ENCODE results near the gene PCDH15.
"Not testable (repeated sequence)": the region's sequence is repeated elsewhere in the genome, so short reads cannot be mapped to it uniquely, and the experiment has no call there.

PCDH15 gene

DNA sequence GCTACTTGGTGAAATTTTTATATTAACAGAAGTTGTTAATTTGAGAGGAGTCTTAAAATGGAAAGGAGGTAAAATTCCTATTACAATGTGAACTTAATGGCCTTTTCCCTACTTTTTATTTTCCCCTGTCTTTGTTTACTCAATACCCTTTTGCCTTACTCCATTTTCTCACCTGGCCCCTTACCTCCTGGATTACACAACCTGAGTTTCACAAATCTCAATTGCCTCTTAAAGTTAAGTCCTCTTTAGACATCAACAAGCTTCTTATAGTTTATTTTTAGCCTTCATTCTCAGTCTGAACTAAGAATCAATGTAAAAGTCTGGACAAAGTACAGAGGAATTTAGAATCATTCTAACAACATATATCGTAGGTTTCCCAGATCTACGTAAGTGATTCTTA lies 247.0 kb downstream of the PCDH15 start:
- no peak for DNase-seq (ENCODE audit: low spot score)

DNA sequence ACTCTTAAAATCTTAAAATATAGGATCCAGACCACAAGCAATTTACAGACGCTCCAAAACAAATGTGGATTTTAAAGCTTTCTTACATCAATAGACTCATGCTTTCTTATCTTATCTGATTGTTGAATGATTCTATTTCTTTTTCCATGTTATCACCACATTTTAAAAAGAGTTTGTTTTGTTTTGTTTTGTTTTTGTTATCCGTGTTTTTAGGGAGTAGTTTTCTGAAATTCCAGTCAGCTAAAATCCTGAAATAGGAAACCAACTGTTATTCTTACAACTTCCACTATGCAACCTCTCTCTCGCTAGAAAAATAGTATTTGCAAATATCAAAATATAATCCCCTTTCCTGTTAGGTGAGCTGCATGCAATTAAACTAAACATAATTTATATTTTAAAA lies 251.0 kb downstream of the PCDH15 start:
- DNase-seq (ENCODE audit: low spot score), result no peak

DNA sequence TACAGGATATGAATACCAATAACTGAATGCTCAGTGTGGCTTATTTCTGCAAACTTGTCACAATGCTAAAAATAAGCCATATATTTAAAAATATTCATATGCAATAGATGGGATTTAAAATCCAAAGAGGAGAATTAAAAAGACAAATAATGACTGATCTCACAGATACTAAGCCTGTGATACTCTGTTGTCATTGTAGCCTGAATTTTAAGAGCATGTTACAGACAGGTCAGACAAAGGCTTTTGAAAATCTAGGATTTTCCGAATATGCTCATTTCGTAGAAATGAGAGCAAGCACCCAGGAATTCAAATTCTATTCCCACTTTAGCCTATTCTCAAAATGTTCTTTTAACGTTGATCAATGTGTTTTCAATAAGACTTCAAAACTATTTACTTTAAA lies 269.7 kb downstream of the PCDH15 start:
- DNase-seq (ENCODE audit: low spot score), result no peak

DNA sequence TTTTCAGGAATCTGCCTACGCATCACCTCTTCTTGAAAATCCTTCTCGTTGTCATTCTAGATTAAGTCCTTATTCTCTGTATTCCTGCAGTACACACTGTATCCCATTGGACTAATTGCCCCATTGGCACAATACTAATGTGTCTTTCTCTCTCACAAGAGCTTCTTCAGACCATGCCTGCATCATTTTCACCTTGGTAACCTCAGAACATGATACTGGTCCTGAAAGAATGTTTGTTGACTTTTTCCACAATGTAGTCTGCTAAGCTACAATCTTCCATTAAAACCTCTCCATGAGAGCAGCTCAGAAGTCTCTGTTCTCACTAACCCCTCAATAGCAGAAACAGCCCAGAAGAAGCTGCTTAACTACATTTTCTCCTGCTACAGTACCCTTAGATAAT lies 270.7 kb downstream of the PCDH15 start:
- DNase-seq (ENCODE audit: low spot score), result no peak

DNA sequence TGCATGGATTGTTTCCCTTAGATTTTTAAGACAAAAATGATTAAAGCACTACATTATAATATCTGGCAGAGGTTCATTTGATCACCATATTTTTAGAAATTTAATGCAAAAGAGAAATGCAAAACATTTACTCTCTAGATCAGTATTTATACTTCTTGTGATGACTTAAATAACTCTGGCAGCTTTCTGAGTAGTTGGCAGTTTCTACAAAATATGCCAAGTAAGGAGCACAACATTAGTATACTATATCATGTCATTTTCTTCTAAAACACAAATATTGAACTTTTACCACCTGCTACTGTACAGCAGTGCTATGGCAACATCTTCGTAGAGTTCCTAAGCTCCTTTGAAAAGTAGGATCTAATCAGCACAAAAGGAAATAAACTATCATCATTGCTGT lies 275.2 kb downstream of the PCDH15 start:
- no peak for DNase-seq (ENCODE audit: low spot score)

DNA sequence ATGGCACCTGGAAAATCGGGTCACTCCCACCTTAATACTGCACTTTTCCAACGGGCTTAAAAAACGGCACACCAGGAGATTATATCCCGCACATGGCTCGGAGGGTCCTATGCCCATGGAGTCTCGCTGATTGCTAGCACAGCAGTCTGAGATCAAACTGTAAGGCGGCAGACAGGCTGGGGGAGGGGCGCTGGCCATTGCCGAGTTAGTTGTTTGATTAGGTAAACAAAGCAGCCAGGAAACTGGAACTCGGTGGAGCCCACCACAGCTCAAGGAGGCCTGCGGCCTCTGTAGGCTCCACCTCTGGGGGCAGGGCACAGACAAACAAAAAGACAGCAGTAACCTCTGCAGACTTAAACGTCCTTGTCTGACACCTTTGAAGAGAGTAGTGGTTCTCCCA lies 285.8 kb downstream of the PCDH15 start:
- DNase-seq (ENCODE audit: low spot score), result not testable (repeated sequence)

DNA sequence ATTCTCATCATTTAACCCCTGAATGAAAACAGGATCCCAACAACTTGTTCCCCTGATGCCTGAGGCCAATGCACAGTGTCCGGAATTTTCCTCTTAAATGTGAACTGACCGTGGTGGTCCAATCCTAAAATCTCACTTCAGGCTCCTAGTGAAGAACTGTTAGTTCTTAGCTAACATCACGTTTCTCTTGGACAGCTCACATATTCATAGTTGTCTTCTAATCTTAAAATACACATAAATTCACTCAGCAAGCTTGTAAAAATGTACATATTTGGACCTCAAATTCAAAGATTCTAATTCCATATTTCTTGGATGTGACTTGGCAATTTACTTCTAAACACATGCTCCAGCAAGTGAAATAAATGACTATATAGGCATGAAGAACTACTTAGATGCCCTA lies 297.2 kb downstream of the PCDH15 start:
- no peak for DNase-seq (ENCODE audit: low spot score)

DNA sequence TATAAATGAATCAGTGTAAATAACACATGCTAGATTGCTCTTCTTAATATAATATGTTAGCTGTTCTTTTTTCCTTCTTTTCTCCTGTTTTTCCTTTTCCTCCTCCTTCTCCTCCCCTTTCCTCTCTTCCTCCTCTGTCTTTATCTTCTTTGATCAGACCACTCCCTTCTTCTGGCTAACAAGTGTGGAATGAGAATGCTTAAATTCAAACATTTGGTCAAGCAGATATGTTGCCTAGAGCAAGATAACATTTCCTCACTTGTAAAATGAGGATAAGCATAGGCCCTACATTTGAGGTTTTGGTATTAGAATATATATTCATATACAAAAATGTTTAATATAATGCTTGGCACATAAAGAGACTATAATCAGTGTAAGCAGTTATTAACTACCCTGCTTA lies 299.1 kb downstream of the PCDH15 start:
- DNase-seq (ENCODE audit: low spot score), result no peak

DNA sequence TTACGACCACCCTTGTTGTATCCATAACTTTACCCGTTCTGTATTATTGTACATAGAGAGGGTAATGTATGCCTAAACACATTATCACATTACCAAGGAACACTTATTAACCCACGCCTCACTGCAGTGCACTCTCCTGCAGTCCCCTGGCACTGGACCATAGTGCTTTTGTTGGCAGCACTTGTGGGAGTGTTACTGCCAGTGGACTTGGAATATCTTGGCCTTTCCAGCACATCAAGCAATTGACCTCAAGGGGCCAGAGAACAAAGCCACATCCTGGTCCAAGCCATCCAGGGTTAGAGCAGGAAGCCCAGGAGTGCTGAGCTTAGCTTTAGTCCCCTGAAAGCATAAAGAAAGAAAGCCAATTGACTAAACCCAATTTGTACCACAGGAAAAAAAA lies 304.2 kb downstream of the PCDH15 start:
- no peak for DNase-seq (ENCODE audit: low spot score)

DNA sequence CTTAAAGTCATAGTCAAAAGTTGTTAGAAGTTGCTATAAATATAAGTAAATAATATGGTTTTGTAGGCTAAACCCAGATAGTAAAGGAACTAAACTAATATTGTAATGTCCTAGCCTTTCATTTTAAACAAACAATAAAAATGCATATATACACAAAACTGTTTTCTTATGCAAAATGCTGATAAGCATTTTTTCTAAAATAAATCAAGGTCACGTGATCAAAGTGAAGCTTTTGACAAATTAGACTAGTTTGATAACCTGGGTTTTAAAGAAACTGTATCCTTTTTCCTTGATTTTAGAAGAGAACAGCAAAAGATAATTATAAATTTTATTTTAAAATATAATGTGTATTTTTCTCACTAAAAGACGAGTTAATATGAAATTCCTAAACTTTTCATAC lies 313.3 kb downstream of the PCDH15 start:
- no peak for DNase-seq (ENCODE audit: low spot score)

DNA sequence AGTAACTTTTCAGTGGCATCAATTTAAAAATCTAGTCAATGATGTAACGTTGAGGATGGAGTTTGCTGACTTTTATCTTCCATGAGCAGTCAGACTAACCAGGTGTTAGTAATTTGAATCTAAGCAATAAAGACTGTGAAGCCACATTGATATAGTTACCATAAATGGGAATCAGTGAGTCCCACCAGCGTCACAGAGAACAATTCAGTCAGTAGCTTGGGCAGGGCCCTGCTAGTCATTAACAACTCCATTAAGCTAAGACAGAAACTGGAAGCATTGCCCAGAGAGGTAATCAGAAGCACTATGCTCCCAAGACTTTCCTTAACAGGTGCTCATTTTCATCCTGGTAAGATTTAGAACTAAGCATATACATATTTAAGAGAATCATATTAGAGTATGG lies 315.1 kb downstream of the PCDH15 start:
- no peak for DNase-seq (ENCODE audit: low spot score)

DNA sequence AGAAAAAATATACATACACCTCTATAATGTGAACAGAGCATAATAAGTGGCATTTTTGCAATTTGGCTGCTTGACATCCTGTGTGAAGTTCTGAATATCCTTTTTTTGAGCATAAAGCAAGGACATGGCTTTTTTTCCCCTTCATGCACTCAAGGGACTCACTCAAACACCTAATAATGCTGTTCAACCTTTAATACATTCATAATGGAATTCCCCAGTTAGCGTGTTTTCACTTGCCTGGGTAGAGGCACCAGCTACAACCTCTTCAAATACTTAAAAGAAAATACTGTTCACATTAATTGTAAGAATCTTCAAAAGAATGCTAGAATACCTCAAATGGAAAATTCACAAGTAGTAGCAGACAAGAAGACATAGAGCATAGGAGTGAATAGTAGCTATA lies 316.8 kb downstream of the PCDH15 start:
- no peak for DNase-seq (ENCODE audit: low spot score)

DNA sequence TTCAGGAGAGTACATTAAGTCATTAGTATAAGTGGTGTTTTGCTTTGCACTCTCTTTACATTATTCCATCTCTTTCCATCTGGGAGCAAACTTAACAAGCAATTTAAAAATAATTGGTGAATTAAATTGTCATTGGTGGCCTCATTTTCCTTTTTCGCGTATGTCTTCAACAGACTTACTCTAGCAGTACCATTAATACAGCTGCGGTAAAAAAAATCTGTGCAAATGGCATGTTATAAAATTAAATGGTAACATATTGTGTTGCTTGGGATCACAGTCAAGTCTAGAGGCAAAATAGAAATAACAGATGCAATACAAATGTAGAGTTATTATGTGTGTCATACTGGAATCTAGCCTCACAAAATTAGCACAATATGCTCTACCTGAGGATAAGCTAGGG lies 322.4 kb downstream of the PCDH15 start:
- DNase-seq (ENCODE audit: low spot score), result no peak

DNA sequence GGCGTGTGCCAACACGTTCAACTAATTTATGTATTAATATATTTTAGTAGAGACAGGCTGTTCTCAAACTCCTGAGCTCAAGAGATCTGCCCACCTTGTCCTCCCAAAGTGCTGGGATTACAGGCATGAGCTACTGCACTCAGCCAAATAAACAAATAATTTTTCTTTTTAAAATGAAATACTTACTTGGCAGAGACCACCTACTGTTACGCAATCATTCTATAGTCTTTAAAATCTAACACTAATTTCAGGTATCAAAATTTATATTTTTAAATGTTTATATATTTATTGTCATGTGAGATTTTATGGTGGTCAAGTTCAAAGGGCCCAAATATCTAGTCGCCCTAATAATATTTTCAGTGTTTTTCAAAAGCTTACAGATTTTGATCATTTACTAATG lies 323.3 kb downstream of the PCDH15 start:
- DNase-seq (ENCODE audit: low spot score), result no peak

DNA sequence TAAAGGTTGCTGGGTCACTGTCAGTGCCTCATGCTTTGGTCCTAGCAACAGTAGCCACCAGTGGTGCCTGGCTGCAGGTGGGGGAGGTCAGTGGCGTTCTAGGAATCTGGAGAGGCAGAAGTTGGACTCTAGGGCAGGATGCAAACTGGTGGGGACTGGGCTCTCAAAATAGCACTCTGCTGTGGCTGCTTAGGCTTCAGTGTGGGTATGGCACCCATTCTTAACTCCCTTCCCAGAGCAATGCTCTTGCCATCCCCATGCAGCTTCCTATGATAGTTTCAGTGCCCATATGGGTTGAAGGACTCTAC lies 330.8 kb downstream of the PCDH15 start:
- DNase-seq (ENCODE audit: low spot score), result no peak

DNA sequence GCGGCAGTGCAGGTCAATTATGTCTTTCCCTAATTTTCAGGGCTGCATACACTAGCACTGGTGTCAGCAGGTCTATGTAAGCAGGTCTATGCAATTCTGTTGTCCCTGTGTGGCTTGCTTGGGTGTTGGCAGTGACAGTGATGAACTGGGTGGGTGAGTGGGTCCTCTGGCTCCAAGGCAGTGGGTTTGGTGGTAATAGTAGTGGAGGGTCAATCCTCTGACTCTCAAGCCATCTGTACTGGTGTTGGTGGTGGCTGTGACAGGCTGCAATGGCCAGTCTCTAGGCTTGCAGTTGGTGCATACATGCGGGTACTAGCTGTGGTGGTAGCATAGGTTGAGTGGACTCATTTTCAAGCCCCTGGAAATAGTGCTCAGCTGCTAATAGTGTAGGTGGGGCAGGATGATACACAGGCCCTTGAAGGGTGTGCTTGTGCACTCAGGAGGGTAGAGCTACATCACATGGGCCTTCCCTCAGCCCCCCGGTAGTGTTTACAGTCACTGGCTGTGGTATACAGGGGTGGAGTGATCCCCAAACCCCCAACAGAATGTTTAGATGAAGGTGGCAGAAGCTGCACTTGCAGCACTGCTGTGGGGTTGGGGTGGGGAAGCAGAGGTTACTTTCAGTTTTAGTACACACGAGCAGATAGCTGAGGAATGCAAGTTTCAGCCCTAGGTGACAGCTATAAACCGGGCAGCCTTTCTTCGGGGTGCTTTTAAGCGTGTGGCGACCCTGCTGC lies 331.3 kb downstream of the PCDH15 start:
- no peak for DNase-seq (ENCODE audit: low spot score)

DNA sequence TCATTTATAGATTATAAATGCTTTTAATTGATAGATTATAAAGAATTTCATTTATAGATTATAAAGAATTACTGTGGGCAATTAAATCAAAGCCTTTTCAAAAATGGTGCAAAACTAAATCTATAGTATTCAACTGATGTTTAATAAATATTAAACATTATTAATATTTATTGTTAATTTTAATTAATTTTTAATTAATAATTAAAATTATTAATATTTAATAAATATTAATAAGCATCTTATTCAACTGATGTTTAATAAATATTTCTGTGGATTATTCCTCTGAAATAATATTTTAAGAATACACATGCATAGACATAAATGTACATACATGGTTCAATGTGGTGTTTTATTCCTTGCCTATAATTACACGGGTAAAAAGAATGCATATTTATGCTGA lies 346.8 kb downstream of the PCDH15 start:
- DNase-seq (ENCODE audit: low spot score), result no peak

DNA sequence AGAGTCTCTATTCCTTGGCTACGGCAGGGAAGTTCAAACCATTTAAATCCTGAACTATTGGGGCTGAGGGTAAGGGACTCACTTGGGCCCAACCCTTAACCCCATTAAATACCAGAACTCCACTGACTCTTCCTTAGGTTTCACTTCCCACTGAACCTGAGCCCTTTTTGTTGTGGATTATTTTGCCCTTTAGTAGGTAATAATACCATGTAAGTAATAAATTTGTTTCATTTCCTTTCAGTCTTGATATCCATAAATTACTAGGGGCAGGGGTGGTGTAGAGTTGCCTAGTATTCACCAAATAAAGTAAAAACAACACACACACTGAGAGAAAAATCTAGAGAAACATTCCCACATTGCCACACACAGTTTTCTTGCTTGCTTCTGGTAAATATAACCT lies 352.0 kb downstream of the PCDH15 start:
- DNase-seq (ENCODE audit: low spot score), result no peak

DNA sequence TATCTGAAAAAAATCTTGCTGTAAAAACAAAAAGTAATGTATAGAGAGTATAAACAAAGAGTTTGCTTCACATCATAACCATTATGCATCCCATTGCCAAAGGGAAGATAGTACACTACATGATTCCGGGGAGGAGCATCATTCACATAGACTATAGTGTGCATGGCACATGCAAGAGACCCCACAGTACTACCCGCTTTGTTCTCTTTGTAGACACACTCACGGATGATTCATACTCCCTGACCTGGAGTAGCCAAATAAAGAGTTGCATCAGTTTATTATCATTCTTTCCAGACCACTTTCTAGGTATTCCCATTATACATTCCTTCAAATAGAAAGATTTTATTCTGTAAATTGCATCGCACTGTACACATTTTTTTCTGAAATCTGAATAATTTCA lies 356.9 kb downstream of the PCDH15 start:
- no peak for DNase-seq (ENCODE audit: low spot score)

DNA sequence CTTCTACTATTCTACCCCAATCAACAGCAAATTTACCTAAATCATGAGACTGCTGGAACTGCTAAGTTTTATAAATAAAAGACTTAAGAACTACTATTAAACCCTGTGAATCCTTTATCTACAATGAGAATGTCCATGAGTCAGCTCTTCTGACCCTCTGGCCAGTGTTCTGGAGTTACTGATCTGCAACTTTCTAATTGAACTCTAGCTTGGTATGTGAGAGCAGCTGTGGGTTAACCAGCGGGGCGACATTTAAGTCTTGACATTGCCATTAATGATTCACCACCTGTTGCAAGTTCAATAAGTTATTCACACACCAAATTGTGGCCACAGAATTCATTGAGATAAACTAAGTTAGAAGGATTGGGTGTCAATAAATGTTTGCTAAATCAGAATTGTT lies 359.8 kb downstream of the PCDH15 start:
- DNase-seq (ENCODE audit: low spot score), result no peak

DNA sequence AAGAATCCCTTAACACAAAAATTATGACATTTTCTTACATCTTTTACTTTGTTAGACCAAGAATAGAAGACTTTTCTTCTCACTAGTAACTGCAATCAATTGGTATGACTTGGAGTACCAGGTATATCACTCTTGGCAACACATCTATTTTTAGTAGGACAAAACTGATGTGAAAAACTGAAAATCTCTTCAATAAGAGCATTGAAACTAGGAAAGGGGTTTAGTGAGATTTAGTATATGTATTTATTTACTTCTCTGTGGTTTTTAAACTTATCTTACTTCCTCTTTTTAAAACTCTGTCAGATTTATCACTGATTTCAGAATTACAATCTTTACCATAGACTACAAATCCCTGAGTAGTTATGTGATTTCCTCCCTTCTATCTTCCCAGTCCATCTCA lies 366.2 kb downstream of the PCDH15 start:
- no peak for DNase-seq (ENCODE audit: low spot score)

DNA sequence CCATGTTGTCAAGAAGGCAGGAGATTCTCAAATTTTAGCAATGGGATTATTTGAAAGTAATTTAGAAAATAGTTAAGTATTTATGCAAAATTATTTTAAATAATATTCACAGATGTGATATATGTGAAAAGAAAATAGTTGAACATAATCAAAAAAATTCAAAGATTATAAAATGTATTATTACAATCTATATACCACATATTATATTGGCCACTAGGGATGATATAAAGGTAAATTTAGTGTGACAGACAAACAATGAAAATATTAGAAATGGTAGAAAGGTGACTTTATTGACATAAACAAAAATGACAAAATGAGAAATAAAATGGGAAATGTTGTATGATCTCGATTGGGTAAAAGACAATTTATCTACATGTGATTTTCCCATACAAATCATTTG lies 385.5 kb downstream of the PCDH15 start:
- DNase-seq (ENCODE audit: low spot score), result no peak

DNA sequence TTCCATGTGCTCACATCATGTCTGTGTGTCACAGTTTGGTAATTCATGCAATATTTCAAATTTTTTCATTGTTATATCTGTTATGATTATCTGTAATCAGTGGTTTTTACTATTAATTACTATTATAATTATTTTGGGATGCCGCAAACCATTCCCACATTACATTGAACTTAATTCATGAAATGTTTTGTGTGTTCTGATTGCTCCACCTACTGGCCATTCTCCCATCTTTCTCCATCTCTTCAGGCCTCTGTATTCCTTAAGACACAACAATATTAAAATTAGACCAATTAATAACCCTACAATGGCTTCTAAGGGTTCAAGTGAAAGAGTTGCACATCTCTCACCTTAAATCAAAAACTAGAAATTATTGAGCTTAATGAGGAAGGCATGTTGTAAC lies 398.5 kb downstream of the PCDH15 start:
- peak; percentile 56 for DNase-seq (ENCODE audit: low spot score)

DNA sequence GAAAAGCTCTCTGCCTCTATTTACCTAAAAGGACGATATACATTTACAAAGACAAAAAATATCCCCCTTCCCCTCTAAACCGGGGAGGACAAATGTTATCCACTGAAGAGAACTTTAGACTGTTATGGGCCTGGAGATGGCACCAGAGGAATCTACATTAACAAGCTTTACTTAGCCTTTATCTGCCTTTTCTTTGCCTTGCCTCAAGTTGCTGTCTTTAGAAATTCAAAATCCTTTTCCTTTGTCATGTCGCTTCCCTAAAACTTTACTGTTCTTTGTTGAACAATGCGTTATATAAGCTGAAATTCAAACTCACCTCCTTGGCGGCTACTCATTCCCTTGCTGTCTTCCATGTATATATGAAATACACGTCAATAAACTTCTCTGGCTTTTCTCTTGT lies 405.0 kb downstream of the PCDH15 start:
- no peak for DNase-seq (ENCODE audit: low spot score)

DNA sequence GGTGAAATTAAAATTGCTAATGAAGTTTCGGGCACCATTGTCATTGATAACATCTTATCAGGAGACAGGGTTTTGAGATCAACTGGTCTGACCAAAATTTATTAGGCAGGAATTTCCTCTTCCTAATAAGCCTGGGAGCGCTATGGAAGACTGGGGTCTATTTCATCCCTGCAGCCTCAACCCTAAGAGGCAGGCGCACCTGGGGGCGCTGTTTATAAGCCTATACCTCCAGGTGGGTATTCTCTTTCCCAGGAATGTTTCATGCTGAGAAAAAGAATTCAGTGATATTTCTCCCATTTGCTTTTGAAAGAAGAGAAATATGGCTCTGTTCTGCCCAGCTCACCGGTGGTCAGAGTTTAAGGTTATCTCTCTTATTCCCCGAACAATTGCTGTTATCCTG lies 406.4 kb downstream of the PCDH15 start:
- not testable (repeated sequence) for DNase-seq (ENCODE audit: low spot score)
